ENCODE data around the gene TMEM39B.

The TMEM39B gene

GRCh38 chr1:32072622-32073298 lies at the start of gene TMEM39B:
TSS of gene TMEM39B (plus strand) at chr1:32072939. CDS start at chr1:32073048, 109 bp downstream.
- no peak for TF ChIP-seq CTCF (IDR thresholded peaks at IDR 0.05; ENCODE audit: insufficient read depth, low read length, poor library complexity, severe bottlenecking)
- Histone ChIP-seq H3K27me3 (replicated peaks; ENCODE audit: control insufficient read depth, insufficient read depth, low read length) (no peaks in the 10 kb centered on the region), H3K36me3 (ENCODE audit: control insufficient read depth, insufficient read depth, low read length) (peaks cover 14% of the 10 kb centered on the region), H3K4me3 (replicated peaks; ENCODE audit: low read depth, low read length) (peak within 1 kb of the TSS; percentile 91)
- peak; percentile 99 for DNase-seq (ENCODE audit: extremely low read depth, insufficient read length)

GRCh38 chr1:32023351-32023750 lies 49.4 kb upstream of the TMEM39B start:
- no peak for TF ChIP-seq CTCF (IDR thresholded peaks at IDR 0.05; ENCODE audit: insufficient read depth, low read length, poor library complexity, severe bottlenecking)
- no peak for DNase-seq (ENCODE audit: extremely low read depth, insufficient read length)
- peaks cover 2% of the 10 kb centered on the region for H3K36me3 ChIP-seq (ENCODE audit: control insufficient read depth, insufficient read depth, low read length)
- no peak overlapping the region for H3K4me3 ChIP-seq (replicated peaks; ENCODE audit: low read depth, low read length)
- no peaks in the 10 kb centered on the region for H3K27me3 ChIP-seq (replicated peaks; ENCODE audit: control insufficient read depth, insufficient read depth, low read length)

- Histone ChIP-seq H3K36me3 (ENCODE audit: control insufficient read depth, insufficient read depth, low read length) (peaks cover 2% of the 10 kb centered on the region; the same call in 1 of the 2 replicates), H3K4me3 (replicated peaks; ENCODE audit: low read depth, low read length) (no peak overlapping the region)
Observed at GRCh38 chr1:32025515-32025914, 47.2 kb upstream of the TMEM39B start.

GRCh38 chr1:32028746-32029145 lies 44.0 kb upstream of the TMEM39B start:
- DNase-seq (ENCODE audit: extremely low read depth, insufficient read length) = no peak
- no peak for TF ChIP-seq CTCF (IDR thresholded peaks at IDR 0.05; ENCODE audit: insufficient read depth, low read length, poor library complexity, severe bottlenecking)
- no peaks in the 10 kb centered on the region for H3K27me3 ChIP-seq (replicated peaks; ENCODE audit: control insufficient read depth, insufficient read depth, low read length)

More at GRCh38 chr1:32025515-32025914, 47.2 kb upstream of the TMEM39B start:
- no peak for DNase-seq (ENCODE audit: extremely low read depth, insufficient read length)
- H3K27me3 ChIP-seq (replicated peaks; ENCODE audit: control insufficient read depth, insufficient read depth, low read length) = no peaks in the 10 kb centered on the region
- TF ChIP-seq CTCF (IDR thresholded peaks at IDR 0.05; ENCODE audit: insufficient read depth, low read length, poor library complexity, severe bottlenecking) = no peak

GRCh38 chr1:32031578-32032274 lies 41.0 kb upstream of the TMEM39B start:
- Histone ChIP-seq H3K36me3 (ENCODE audit: control insufficient read depth, insufficient read depth, low read length) (peaks cover 8% of the 10 kb centered on the region), H3K27me3 (replicated peaks; ENCODE audit: control insufficient read depth, insufficient read depth, low read length) (no peaks in the 10 kb centered on the region), H3K4me3 (replicated peaks; ENCODE audit: low read depth, low read length) (no peak overlapping the region)
- TF ChIP-seq CTCF (IDR thresholded peaks at IDR 0.05; ENCODE audit: insufficient read depth, low read length, poor library complexity, severe bottlenecking) = no peak
- DNase-seq (ENCODE audit: extremely low read depth, insufficient read length) = no peak

More at GRCh38 chr1:32028746-32029145, 44.0 kb upstream of the TMEM39B start:
- H3K4me3 ChIP-seq (replicated peaks; ENCODE audit: low read depth, low read length) = no peak overlapping the region
- H3K36me3 ChIP-seq (ENCODE audit: control insufficient read depth, insufficient read depth, low read length) = peaks cover 2% of the 10 kb centered on the region
